Activated CD4-positive, alpha-beta T cell treated with anti-CD3 and anti-CD28 coated beads for 24 hours (primary cell): ENCODE results near the gene KIFC1.
"Not testable (repeated sequence)": the region's sequence is repeated elsewhere in the genome, so short reads cannot be mapped to it uniquely, and the experiment has no call there.

Source experiments
- DNase-seq, 2 donors: peaks; one replicate each; pipeline ENCODE4 v3.0.0-alpha.2; 2020; ENCODE audit warnings: low read depth in 2 of 2

Gene KIFC1, protein sequence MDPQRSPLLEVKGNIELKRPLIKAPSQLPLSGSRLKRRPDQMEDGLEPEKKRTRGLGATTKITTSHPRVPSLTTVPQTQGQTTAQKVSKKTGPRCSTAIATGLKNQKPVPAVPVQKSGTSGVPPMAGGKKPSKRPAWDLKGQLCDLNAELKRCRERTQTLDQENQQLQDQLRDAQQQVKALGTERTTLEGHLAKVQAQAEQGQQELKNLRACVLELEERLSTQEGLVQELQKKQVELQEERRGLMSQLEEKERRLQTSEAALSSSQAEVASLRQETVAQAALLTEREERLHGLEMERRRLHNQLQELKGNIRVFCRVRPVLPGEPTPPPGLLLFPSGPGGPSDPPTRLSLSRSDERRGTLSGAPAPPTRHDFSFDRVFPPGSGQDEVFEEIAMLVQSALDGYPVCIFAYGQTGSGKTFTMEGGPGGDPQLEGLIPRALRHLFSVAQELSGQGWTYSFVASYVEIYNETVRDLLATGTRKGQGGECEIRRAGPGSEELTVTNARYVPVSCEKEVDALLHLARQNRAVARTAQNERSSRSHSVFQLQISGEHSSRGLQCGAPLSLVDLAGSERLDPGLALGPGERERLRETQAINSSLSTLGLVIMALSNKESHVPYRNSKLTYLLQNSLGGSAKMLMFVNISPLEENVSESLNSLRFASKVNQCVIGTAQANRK

DNA sequence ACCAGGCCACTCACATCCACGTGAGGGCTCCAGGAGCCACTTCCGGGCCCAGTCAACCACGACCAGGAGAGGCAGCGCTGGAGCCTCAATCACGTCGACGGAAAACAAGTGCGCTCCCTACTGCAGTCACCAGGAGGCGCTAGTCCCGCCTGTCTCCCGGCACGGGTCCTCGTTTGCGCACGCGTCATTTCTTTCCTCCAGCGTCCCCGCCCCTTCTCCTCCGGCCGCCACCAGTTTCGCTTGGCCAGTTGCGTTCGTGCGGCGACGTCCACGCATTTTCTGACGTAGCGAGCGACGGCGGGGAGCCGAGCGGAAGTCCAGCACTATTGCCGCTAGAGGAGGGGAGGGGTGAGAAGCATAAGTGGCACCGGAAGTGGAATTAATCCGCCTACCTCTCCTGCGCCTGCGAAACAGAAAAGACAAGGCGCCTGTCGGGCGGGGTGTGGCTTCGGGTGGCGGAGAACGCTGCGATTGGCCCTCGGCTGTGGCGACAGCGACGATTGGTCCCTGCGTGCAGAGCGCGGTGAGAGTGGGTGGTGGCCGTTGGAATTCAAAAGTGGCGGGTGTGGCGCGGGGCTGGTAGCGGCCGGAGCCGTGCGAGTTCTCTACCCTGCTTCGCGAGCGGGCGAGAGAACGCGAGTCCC lies at the start of gene KIFC1:
TSS of gene KIFC1 (plus strand) at position 546 of the 644 bp plus-strand sequence. CDS start 163 bp downstream, outside the sequence.
- peak; percentile 98 for DNase-seq

DNA sequence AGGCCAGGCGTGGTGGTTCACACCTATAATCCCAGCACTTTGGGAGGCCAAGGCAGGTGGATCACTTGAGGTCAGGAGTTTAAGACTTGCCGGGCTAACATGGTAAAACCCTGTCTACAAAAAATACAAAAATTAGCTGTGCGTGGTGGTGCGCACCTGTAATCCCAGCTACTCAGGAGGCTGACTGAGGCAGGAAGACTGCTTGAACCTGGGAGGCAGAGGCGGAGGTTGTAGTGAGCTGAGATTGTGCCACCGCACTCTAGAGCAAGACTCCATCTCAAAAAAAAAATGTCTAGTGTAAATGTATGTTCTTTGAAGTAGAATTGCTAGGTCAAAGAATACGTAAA lies 48.0 kb upstream of the KIFC1 start:
- DNase-seq = not testable (repeated sequence)

DNA sequence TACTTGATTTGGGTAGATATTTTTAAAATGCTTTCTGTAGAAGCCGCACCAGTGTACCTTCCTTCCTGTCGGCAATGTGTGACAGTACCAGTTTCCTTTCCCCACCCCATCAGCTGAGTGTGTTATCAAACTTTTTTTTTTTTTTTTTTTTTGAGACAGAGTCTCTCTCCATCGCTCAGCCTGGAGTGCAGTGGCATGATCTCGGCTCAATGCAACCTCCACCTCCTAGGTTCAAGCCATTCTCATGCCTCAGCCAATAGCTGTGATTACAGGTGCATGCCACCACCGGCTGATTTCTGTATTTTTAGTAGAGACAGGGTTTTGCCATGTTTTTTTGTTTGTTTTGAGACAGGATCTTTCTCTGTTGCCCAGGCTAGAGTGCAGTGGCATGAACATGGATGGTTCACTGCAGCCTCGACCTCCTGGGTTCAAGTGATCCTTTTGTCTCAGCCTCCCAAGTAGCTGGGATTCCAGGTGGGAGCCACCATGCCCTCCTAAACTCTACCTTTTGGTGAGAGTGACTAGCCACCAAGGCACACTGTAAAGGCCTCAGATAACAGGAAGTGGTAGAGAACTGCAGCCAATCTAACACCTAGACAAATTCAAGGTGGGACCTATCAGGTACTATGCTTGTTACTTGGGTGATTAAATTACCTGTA lies 47.5 kb upstream of the KIFC1 start:
- DNase-seq = no peak

DNA sequence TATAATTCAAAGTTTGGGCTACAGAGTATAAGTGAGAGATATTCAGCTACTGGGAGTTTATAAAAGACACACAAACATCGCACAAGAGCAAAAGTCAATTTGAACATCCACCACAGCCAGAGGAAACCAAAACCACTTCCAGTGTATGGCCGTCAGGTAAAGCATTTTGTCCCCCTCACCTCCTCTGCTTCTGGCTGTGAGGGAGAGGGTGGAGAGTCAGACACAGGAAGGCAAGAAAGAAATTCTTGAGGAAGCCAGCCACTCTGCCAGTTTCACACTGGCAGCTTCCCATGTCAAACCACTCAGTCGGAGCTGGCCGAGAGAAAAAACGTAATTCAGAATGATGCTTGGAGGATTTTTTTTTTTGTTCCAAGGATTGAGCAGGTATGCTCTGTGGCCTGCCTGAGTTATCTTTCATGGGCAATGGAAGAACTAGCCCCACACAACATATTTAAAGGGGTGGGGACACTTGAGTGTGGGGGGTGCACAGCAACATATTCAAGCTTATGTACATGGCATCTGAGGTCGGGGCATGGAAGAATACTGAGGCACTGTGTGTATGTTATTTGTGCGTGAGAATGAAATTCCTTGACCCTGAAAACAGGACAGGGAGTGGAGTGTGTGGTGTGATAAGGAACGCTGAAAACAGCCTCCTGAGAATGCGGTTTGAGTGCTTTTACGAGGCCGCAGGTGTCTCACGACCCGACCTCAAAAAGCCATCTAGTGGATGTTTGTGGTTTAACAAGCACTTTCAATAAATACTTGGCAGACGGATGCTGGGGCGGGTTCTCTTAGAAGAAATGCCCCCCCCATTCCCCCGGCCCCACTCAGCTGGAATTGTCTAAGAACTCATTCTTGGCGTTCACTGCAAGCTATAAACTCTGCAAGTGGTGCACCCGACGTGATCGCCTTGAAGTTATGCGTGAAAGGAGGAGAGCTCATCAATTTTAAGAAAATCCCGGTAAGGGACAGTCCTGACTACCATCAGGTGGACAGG lies 46.6 kb upstream of the KIFC1 start:
- DNase-seq = peak in 1 of 2 donors; percentile 19

DNA sequence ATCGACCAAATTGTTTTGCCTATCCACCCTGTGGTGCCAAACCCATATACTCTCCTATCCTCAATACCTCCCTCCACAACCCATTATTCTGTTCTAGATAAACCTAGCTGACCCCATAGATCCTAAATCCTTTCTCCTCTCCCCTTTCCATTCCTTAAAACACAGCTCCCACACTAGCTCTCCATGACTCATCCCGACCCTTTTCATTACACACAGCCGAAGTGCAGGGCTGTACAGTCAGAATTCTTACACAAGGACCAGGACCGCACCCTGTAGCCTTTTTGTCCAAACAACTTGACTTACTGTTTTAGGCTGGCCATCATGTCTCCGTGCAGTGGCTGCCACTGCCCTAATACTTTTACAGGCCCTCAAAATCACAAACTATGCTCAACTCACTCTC lies 44.7 kb upstream of the KIFC1 start:
- not testable (repeated sequence) for DNase-seq

DNA sequence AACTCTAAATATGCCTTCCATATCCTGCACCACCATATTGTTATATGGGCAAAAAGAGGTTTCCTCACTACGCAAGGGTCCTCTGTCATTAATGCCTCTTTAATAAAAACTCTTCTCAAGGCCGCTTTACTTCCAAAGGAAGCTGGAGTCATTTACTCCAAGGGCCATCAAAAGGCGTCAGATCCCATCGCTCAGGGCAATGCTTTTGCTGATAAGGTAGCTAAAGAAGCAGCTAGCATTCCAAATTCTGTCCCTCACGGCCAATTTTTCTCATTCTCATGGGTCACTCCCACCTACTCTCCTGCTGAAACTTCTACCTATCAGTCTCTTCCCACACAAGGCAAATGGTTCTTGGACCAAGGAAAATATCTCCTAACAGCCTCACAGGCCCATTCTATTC lies 43.8 kb upstream of the KIFC1 start:
- DNase-seq = no peak

DNA sequence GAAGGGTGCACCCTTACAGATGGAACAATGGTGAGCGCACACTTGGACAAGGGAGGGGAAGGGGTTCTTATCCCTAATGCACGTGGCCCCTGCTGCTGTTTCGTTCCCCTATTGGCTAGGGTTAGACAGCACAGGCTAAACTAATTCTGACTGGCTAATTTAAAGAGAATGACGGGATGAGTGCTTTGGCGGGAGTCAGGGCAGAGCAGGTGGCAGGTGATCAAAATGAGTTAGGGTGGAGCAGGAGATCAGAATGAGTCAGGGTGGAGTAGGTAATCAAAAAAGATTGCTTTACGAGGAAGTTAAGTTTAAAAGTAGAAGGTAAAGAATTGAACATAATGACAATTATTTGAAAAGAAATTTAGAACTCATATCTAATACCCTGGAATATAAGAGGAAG lies 35.8 kb upstream of the KIFC1 start:
- DNase-seq = not testable (repeated sequence)

DNA sequence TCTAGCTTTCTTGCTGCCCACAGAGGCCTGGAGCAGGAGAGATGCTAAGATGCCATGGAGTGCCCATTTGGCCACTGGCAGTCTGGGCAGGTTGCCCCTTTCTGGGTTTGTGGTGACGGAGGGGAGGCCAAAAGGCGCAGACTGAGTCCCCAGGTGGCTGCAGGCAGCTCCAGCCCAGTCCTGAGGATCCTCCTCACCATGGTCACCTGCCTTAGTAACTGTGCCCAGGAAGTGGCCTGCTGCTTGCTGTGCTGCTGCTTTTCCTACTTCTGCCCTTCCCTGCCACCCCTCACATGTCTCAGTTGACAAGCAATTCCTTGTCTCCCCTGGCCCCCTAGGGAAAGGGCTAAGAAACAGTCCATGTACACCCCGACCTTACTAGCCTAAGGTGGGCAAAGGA lies 35.3 kb upstream of the KIFC1 start:
- DNase-seq = no peak

DNA sequence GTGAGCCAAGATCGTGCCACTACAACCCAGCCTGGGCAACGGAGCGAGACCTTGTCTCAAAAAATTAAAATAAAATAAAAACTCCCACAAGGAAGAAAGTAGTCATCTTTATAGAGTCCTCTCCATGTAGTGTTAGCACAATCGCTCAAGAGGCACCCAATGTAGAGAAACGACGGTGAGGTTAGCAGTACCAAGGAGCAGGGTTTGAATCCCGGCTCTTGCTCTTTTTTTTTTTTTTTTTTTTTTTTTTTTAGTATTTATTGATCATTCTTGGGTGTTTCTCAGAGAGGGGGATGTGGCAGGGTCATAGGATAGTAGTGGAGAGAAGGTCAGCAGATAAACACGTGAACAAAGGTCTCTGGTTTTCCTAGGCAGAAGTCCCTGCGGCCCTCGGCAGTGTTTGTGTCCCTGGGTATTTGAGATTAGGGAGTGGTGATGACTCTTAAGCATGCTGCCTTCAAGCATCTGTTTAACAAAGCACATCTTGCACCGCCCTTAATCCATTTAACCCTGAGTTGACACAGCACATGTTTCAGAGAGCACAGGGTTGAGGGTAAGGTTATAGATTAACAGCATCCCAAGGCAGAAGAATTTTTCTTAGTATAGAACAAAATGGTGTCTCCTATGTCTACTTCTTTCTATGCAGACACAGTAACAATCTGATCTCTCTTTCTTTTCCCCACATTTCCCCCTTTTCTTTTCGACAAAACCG lies 34.3 kb upstream of the KIFC1 start:
- not testable (repeated sequence) for DNase-seq

DNA sequence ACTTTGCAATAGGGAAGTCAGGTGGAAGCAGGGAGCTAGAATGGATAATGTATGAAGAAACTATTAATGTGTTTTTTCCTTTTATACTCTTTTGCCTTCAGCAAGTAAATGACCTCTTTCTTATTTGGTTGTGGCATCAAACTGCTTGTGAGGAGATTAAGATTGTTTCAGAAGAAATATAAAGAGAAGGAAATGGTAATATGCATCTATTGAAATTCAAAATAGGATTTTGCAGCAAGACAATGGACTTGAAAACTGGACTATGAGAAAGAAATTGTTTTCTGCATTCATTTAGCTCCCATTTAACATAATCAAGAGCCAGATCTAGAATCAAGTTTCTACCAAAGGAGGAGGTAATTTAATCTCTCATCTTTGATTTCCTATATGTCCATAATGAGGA lies 32.3 kb upstream of the KIFC1 start:
- no peak for DNase-seq

DNA sequence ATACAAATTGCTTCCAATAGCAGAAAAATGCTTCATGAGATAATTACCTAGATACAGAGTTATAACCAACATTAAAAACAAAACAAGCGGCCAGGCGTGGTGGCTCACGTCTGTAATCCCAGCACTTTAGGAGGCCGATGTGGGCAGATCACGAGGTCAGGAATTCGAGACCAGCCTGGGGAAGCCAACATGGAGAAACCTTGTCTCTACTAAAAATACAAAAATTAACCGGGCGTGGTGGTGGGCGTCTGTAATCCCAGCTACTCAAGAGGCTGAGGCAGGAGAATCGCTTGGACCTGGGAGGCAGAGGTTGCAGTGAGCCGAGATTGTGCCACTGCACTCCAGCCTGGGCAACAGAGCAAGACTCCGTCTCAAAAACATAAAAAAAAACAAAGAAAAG lies 28.1 kb upstream of the KIFC1 start:
- DNase-seq = not testable (repeated sequence)

DNA sequence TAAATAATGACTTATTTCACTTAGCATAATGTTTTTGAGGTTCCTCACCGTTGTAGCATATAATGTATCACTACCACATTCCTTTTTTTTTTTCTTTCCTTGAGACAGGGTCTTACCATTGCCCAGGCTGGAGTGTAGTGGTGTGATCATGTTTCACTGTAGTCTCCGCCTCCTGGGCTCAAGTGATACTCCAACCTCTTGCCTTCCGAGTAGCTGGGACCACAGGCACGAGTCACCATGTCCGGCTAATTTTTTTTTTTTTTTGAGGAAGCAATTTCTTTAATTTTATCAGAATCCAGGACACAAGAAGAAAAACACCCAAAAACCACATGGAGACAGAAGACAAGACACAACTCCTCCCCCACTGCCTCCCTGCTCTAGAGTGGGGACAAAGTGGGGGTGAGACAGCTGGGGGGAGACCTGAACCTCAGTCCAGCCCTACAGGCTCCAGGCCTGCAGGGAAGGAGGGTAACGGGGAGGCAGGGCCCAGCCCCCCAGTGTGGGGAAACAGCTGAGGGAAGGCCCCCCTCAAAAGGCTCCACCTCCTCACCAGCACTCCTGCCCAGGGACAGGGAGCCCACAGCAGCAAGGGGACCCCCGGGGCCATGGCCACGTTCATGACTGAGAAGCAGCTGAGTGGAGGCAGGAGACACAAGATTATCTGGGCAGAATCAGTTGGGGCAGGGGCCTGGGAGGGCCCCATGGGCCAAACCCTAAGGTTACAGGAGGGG lies 27.0 kb upstream of the KIFC1 start:
- not testable (repeated sequence) for DNase-seq

DNA sequence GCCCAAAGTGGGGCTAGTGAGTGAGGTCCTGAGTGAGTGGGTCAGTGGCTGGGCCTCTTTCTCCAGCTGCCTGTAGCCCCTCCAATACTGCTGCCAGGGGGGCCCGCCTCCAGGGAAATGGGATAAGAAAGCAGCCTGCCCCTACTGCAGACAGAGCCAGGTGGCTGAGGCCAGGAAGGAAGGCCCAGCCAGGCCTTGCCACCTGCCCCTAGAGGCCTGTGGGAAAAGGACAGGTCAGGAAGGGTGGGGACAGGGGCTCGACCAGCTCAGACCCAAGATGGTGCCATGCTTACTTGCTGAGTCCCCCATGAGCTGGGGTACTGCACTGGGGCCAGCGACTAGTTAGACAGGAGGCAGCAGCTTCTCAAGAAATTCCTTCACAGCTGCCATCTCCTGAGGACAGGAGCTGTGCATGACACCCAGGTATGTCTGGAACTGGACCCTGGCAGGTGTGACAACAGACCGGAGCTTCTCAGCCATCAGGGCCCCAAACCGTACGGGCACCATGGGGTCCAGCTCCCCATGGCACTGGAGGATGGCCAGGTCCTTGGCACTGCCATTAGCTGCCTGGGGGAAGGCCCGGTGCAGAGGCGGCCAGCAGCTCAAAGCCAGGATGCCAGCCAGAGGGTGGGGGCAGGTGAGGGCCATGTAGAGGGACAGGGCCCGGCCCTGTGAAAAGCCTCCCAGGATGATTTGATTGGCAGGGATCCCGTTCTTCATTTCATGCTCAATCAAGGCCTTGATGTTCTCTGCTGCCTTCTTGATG lies 26.2 kb upstream of the KIFC1 start:
- DNase-seq = not testable (repeated sequence)

DNA sequence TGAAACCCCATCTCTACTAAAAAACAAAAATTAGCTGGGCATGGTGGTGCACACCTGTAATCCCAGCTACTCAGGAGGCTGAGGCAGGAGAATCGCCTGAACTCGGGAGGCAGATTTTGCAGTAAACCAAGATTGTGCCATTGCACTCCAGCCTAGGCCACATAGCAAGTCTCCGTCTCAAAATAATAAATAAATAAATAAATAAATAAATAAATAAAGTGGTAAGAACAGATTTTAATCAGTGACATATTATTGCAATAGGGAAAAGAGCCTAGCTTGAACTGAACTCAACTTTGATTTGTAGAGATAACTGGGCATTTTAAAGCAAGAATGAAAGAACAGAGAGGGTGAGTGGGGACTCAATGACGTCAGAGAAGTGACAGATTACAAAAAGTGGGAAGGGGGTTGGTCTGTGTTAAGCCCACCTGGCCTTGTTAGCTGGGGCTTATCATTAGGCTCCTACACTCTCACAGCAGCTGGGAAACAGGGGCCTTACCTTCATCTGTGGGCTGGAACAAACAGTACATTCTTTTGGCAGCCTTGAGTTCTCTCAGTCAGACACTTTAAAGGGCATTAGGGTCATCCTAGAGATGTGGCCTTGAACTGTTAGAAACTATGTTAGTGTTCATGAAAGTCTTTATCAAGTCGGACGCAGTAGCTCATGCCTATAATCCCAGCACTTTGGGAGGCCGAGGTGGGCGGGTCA lies 24.5 kb upstream of the KIFC1 start:
- DNase-seq = no peak

DNA sequence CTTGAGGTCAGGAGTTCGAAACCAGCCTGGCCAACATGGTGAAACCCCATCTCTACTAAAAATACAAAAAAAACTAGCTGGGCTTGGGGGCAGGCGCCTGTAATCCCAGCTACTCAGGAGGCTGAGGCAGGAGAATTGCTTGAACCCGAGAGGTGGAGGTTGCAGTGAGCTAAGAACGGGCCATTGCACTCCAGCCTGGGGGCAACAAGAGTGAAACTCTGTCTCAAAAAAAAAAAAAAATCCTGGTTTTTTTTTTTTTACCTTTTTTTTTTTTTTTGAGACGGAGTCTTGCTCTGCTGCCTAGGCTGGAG lies 24.0 kb upstream of the KIFC1 start:
- DNase-seq = not testable (repeated sequence)

DNA sequence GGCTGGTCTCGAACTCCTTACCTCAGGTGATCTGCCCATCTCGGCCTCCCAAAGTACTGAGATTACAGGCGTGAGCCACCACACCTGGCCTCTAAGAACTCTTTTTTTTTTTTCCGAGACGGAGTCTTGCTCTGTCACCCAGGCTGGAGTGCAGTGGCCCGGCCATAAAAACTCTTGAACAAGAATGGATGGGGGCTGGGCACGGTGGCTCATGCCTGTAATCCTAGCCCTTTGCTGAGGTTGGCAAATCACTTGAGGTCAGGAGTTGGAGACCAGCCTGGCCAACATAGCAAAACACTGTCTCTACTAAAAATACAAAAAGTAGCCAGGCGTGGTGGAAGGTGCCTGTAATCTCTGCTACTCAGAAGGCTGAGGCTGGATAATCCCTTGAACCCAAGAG lies 19.7 kb upstream of the KIFC1 start:
- DNase-seq = not testable (repeated sequence)

DNA sequence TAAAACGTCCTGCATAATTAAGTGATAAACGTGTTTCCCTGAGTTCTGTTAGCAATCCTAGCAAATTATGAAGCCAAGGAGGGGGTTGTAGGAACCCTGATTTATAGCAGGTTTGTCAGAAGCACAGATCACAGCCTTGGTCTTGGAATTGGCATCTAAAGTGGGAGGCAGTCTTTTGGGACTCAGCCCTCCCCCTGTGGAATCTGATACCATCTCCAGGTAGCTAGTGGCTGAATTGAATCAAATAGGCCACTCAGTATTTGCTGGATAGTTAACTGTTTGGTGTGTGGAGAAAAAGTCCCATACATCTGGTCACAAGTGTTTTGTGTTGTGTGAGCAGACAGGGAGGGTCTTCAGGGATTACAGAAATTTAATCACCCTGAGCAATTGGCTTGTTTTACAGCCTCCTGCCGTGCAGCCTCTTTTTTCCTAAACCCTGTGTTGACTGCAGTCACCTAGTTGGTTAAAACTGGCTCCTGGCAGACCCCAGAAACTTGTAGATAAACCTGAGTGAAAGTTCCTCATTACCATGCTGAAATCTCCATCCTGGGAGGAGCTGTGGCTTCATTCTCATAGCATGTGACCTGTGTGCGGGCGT lies 19.0 kb upstream of the KIFC1 start:
- no peak for DNase-seq
